Panc1 (cell line): Measurements from ENCODE around the gene KLHL9. TPM values are rescaled to one million over a fixed set of nuclear protein-coding genes. Genes with fewer than 3 reads are reported as not detected.

Experiments used
- ATAC-seq: fragments of 200-7000 bp; cut with Tn5 transposase; 2 replicates; pipeline ENCODE4 v1.9.1; 2020; ENCODE audit warnings: mild to moderate bottlenecking, moderate library complexity
- BruUV-seq: library from RNA; stranded (reverse); fragments of 400-500 nt; replicated peaks from 2 replicates; lab custom pipeline; 2021; lab: Mats Ljungman, UMichigan
- CTCF ChIA-PET: fragments of 300-600 bp; sonication (Branson Sonifier 250); formaldehyde crosslinking; loops from one replicate; lab custom pipeline; 2022; ENCODE audit warnings: antibody characterized with exemption; lab: Charles Lee
- POLR2A ChIA-PET: fragments of 300-600 bp; sonication (Branson Sonifier 250); formaldehyde crosslinking; loops from one replicate; lab custom pipeline; 2022; ENCODE audit warnings: antibody characterized with exemption; lab: Charles Lee
- DNase-seq: peaks from one replicate; pipeline ENCODE4 v3.0.0-alpha.2; 2010; ENCODE audit warnings: low read depth, low spot score
- H3K27ac ChIP-seq: 2 replicates; pipeline ENCODE4 v1.5.1; 2011; ENCODE audit warnings: mild to moderate bottlenecking, low read length, inconsistent platforms
- H3K27me3 ChIP-seq: fragments of 200-500 bp; sonication (Bioruptor generic); 2 replicates; pipeline ENCODE4 v1.6.0; 2014; ENCODE audit warnings: low read length, inconsistent platforms; ENCODE audit not compliant: control insufficient read depth, insufficient read depth
- H3K36me3 ChIP-seq: fragments of 200-500 bp; sonication (Bioruptor generic); 2 replicates; pipeline ENCODE4 v1.5.1; 2014; ENCODE audit warnings: inconsistent platforms, mild to moderate bottlenecking, low read length, moderate library complexity; ENCODE audit not compliant: control insufficient read depth, insufficient read depth
- H3K4me1 ChIP-seq: 2 replicates; pipeline ENCODE4 v1.5.1; 2011; ENCODE audit warnings: inconsistent platforms, mild to moderate bottlenecking, low read length, moderate library complexity; ENCODE audit not compliant: control insufficient read depth, insufficient read depth
- H3K4me3 ChIP-seq, 2 experiments: 2 replicates each; pipeline ENCODE4 v1.5.1; 2011 to 2012; ENCODE audit warnings: low read depth in 2 of 2, low read length in 2 of 2, mild to moderate bottlenecking in 2 of 2, inconsistent platforms in 1 of 2, moderate library complexity in 1 of 2
- H3K9me3 ChIP-seq: fragments of 200-500 bp; sonication (Bioruptor generic); 2 replicates; pipeline ENCODE4 v1.5.1; 2014; ENCODE audit warnings: low read depth, mild to moderate bottlenecking, inconsistent platforms, low read length, moderate library complexity; ENCODE audit not compliant: control insufficient read depth, insufficient read depth
- POLR2AphosphoS5 ChIP-seq: IDR thresholded peaks from 2 replicates; pipeline ENCODE4 v1.6.1; 2012; ENCODE audit warnings: mild to moderate bottlenecking, low read depth, low read length, moderate library complexity
- SIN3A ChIP-seq: IDR thresholded peaks from 2 replicates; pipeline ENCODE4 v1.6.1; 2012; ENCODE audit warnings: low read depth, mild to moderate bottlenecking, low read length, moderate library complexity, borderline replicate concordance; ENCODE audit not compliant: insufficient read depth
- TCF7L2 ChIP-seq: IDR thresholded peaks from 2 replicates; pipeline ENCODE4 v1.6.1; 2011; ENCODE audit warnings: mild to moderate bottlenecking, low read depth, low read length, inconsistent platforms
- in situ Hi-C: cut with HindIII; loops from 2 replicates; pipeline ENCODE4 v1.10.0; 2016; ENCODE audit warnings: low sequenced_read_pairs, low pct_unique_long_range_greater_than_20kb
- intact Hi-C: fragments of 100-400 bp; cut with micrococcal nuclease; formaldehyde crosslinking; loops from one replicate; pipeline ENCODE4 v1.10.0; 2022; ENCODE audit not compliant: unreplicated experiment
- total RNA-seq: library from RNA; stranded (reverse); gene quantifications from one replicate; pipeline ENCODE4 v1.2.1, GENCODE V29; 2021; ENCODE audit not compliant: unreplicated experiment
- TF ChIP-seq, protein P1 (sequence below), 2 experiments: IDR thresholded peaks; 2 replicates each; pipeline ENCODE4 v1.6.1; 2011 to 2012; ENCODE audit warnings: low read depth in 2 of 2, control low read depth in 1 of 2, low read length in 1 of 2, mild to moderate bottlenecking in 1 of 2, moderate library complexity in 1 of 2; ENCODE audit not compliant: insufficient read depth in 1 of 2
- TF ChIP-seq, protein P2 (sequence below): fragments of 450-650 bp; IDR thresholded peaks from 2 replicates; pipeline ENCODE4 v1.5.1; 2017; ENCODE audit warnings: mild to moderate bottlenecking

KLHL9 gene
- total RNA-seq, 1 experiment from 2014 or later, result 7.4 TPM

DNA sequence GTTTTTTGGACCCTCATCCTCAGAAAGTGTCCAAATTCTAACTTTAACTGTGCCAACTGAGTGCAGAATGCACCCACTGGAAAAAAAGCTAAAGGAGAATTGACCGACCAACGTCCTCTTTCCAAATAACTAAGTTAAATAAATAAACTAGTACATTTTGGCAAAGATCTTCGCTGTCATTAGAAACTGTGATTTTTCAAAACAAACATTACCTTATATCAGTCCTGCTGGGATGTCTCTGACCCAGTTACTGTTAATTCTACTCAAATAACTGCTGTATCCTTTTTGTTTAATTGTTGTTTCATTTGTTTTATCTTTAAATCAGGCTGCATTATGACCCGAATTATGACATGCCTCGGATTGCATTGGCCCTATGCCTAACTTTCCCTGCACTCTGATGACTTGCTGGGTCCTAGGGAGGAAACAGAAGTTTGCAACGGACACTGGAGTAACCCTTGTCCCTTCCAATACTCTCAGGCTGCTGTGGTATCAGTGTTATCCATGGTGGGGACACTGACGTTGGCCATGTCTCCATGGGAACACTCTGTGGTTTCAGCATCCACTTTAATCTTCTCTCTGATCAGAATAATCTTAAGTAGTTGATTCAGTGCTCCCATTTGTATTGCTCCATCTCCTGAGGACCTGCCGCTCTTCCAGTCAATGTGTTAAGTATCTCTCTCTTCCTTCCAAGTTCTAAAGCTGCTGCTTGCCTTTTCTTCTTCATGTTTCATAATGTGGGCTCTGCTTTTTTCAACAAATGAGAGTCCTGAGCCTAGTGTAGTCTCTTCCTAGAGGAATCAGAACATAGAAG is 19.0 kb downstream of the KLHL9 start:
- Histone ChIP-seq H3K36me3 (no peaks in the 10 kb centered on the region), H3K4me3 (no peak overlapping the region), H3K9me3 (no peaks in the 10 kb centered on the region), H3K27me3 (no peaks in the 10 kb centered on the region), H3K27ac (no peak overlapping the region), H3K4me1 (no peaks in the 10 kb centered on the region)
- CTCF ChIA-PET, result no interaction called here
- in situ Hi-C loops (no loop called here), intact Hi-C loops (loop anchor here (10.0 kb wide), 1 partner anchor 469 kb away; no protein-coding TSS in a partner anchor)
- POLR2A ChIA-PET, result no interaction called here
- TF ChIP-seq, protein P1, sequence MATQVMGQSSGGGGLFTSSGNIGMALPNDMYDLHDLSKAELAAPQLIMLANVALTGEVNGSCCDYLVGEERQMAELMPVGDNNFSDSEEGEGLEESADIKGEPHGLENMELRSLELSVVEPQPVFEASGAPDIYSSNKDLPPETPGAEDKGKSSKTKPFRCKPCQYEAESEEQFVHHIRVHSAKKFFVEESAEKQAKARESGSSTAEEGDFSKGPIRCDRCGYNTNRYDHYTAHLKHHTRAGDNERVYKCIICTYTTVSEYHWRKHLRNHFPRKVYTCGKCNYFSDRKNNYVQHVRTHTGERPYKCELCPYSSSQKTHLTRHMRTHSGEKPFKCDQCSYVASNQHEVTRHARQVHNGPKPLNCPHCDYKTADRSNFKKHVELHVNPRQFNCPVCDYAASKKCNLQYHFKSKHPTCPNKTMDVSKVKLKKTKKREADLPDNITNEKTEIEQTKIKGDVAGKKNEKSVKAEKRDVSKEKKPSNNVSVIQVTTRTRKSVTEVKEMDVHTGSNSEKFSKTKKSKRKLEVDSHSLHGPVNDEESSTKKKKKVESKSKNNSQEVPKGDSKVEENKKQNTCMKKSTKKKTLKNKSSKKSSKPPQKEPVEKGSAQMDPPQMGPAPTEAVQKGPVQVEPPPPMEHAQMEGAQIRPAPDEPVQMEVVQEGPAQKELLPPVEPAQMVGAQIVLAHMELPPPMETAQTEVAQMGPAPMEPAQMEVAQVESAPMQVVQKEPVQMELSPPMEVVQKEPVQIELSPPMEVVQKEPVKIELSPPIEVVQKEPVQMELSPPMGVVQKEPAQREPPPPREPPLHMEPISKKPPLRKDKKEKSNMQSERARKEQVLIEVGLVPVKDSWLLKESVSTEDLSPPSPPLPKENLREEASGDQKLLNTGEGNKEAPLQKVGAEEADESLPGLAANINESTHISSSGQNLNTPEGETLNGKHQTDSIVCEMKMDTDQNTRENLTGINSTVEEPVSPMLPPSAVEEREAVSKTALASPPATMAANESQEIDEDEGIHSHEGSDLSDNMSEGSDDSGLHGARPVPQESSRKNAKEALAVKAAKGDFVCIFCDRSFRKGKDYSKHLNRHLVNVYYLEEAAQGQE (IDR thresholded peaks at IDR 0.05; ENCODE audit: insufficient read depth in 1 of 2, low read depth in 2 of 2, low read length in 1 of 2), result no peak
- no peak for TF ChIP-seq TCF7L2
- TF ChIP-seq, protein P2, sequence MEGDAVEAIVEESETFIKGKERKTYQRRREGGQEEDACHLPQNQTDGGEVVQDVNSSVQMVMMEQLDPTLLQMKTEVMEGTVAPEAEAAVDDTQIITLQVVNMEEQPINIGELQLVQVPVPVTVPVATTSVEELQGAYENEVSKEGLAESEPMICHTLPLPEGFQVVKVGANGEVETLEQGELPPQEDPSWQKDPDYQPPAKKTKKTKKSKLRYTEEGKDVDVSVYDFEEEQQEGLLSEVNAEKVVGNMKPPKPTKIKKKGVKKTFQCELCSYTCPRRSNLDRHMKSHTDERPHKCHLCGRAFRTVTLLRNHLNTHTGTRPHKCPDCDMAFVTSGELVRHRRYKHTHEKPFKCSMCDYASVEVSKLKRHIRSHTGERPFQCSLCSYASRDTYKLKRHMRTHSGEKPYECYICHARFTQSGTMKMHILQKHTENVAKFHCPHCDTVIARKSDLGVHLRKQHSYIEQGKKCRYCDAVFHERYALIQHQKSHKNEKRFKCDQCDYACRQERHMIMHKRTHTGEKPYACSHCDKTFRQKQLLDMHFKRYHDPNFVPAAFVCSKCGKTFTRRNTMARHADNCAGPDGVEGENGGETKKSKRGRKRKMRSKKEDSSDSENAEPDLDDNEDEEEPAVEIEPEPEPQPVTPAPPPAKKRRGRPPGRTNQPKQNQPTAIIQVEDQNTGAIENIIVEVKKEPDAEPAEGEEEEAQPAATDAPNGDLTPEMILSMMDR, result no peak
- ATAC-seq (no peak), DNase-seq (no peak)
- BruUV-seq, result no TSS peak

DNA sequence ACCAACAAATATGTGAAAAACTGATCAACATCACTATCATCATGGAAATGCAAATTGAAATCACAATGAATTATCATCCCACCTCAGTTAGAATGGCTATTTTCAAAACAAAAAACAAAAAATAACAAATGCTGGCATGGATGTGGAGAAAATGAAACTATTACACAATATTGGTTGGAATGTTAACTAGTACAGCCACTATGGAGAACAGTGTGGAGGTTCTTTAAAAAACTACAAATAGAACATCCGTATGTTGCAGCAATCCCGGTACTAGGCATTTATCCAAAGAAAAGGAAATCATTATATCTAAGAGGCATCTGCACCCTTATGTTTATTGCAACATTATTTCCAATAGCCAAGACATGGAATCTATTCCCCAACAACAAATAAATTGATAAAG is 21.1 kb downstream of the KLHL9 start:
- Histone ChIP-seq H3K4me3 (no peak overlapping the region), H3K9me3 (no peaks in the 10 kb centered on the region), H3K27ac (no peak overlapping the region), H3K27me3 (no peaks in the 10 kb centered on the region), H3K36me3 (no peaks in the 10 kb centered on the region), H3K4me1 (no peaks in the 10 kb centered on the region)
- no TSS peak for BruUV-seq
- in situ Hi-C loops, result no loop called here
- TF ChIP-seq, protein P1 (IDR thresholded peaks at IDR 0.05; ENCODE audit: insufficient read depth in 1 of 2, low read depth in 2 of 2, low read length in 1 of 2), result no peak
- TF ChIP-seq POLR2AphosphoS5 (no peak), TCF7L2 (no peak), SIN3A (no peak)
- TF ChIP-seq, protein P2, result no peak
- intact Hi-C loops, result loop anchor here (10.0 kb wide), 1 partner anchor 471 kb away; no protein-coding TSS in a partner anchor
- no peak for DNase-seq
- ChIA-PET POLR2A (no interaction called here), CTCF (no interaction called here)
- no peak for ATAC-seq
